ENCODE results near the gene VGLL4. TPM values are rescaled to one million over a fixed set of nuclear protein-coding genes. Genes with fewer than 3 reads are reported as not detected.

Gene VGLL4
- total RNA-seq, 4 donors from 2014 or later, result 66.8 to 86.5 (median 75.9) TPM

DNA sequence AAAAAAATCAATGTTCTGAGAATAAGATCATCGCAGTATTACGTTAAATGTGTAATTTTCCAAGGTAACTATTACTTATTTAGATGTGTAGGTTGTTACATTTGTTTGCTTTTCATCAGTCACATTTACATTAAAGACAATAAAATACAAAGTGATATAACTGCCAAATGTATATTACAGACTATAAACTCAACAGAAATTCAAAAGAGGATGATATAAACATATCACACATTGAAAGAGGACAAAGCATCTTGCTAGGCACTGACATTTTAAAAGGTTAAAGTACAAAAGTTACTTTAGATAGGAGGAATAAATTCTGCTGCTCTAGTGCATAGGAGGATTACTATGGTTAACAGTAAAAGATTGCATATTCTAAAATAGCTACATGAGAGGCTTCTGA is 16.1 kb downstream of the VGLL4 start:
- no peaks in the 10 kb centered on the region for H3K9me3 ChIP-seq
- 66% methylated on average over 2 of the region's 2 CpGs for WGBS
- H3K4me1 ChIP-seq, result peaks cover 49% of the 10 kb centered on the region
- DNase-seq (ENCODE audit: low spot score in 2 of 2), result no peak
- H3K36me3 ChIP-seq, result no peaks in the 10 kb centered on the region
- H3K27me3 ChIP-seq, result no peaks in the 10 kb centered on the region
- no peak overlapping the region for H3K27ac ChIP-seq
- TF ChIP-seq POLR2AphosphoS5 (IDR thresholded peaks at IDR 0.05), result no peak
- TF ChIP-seq, protein P1, sequence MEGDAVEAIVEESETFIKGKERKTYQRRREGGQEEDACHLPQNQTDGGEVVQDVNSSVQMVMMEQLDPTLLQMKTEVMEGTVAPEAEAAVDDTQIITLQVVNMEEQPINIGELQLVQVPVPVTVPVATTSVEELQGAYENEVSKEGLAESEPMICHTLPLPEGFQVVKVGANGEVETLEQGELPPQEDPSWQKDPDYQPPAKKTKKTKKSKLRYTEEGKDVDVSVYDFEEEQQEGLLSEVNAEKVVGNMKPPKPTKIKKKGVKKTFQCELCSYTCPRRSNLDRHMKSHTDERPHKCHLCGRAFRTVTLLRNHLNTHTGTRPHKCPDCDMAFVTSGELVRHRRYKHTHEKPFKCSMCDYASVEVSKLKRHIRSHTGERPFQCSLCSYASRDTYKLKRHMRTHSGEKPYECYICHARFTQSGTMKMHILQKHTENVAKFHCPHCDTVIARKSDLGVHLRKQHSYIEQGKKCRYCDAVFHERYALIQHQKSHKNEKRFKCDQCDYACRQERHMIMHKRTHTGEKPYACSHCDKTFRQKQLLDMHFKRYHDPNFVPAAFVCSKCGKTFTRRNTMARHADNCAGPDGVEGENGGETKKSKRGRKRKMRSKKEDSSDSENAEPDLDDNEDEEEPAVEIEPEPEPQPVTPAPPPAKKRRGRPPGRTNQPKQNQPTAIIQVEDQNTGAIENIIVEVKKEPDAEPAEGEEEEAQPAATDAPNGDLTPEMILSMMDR (IDR thresholded peaks at IDR 0.05), result no peak
- no peak for TF ChIP-seq EP300 (IDR thresholded peaks at IDR 0.05)
- no peak for TF ChIP-seq POLR2A (IDR thresholded peaks at IDR 0.05)
- H3K4me3 ChIP-seq, result no peak overlapping the region

DNA sequence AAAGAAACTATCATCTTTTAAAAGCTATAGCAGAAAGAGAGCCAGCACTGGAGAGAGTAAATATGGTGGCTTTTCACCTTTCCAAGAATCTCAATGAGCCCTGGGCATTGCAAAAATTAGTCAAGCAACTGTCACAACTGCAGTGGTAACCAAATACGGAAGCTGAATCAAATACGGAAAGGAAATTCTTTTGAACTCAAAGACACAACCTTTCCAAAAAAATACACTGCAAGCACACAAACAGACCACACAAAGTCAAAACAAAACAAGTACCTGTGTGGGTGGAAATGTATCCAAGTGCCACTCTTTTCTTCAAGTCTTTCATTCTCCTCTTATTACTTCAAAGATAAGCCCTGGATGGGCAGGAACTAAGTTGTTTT is 17.6 kb downstream of the VGLL4 start:
- Histone ChIP-seq H3K27me3 (no peaks in the 10 kb centered on the region), H3K4me1 (peaks cover 40% of the 10 kb centered on the region), H3K4me3 (no peak overlapping the region), H3K27ac (no peak overlapping the region), H3K36me3 (no peaks in the 10 kb centered on the region), H3K9me3 (no peaks in the 10 kb centered on the region)
- TF ChIP-seq EP300 (IDR thresholded peaks at IDR 0.05) (no peak), POLR2A (IDR thresholded peaks at IDR 0.05) (no peak), POLR2AphosphoS5 (IDR thresholded peaks at IDR 0.05) (no peak)
- TF ChIP-seq, protein P1 (IDR thresholded peaks at IDR 0.05), result no peak
- no peak for DNase-seq (ENCODE audit: low spot score in 2 of 2)
- 54% methylated on average over 2 of the region's 2 CpGs for WGBS

DNA sequence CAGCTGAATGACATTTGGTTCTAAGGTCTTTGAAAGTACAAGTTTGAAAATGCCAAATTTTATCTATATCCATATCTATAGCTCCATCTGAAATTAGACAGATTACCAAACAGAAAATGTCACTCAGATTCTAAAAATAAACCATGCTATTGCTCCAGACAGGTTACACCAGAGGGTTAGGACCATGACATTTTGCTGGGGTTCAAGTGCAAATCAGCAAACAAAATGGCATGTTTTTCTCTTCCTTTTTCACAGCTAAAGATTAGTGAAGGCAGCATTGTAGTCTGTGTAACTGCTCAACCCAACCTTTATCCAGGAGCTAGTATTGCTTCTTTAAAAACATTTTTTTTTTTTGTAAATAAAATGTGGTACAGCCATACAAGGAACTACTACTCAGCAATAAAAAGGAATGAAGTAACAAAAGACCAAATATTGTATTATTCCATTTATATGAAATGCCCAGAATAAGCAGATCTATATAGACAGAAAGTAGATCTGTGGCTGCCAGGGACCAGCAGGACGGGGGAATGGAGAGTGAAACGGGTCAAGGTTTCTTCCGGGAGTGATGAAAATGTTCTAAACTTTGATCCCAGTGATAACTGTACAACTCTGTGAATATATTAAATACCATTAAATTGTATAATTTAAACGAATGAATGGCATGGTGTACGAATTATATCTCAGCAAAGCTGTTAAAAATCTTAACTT is 18.2 kb downstream of the VGLL4 start:
- DNase-seq (ENCODE audit: low spot score in 2 of 2), result no peak
- H3K4me1 ChIP-seq, result peaks cover 44% of the 10 kb centered on the region
- H3K27me3 ChIP-seq, result no peaks in the 10 kb centered on the region
- 88% methylated on average over 5 of the region's 5 CpGs for WGBS
- no peak for TF ChIP-seq POLR2A (IDR thresholded peaks at IDR 0.05)
- TF ChIP-seq, protein P1 (IDR thresholded peaks at IDR 0.05), result no peak
- no peak for TF ChIP-seq POLR2AphosphoS5 (IDR thresholded peaks at IDR 0.05)
- TF ChIP-seq EP300 (IDR thresholded peaks at IDR 0.05), result no peak
- no peaks in the 10 kb centered on the region for H3K36me3 ChIP-seq
- H3K4me3 ChIP-seq, result no peak overlapping the region
- no peak overlapping the region for H3K27ac ChIP-seq
- H3K9me3 ChIP-seq, result no peaks in the 10 kb centered on the region

DNA sequence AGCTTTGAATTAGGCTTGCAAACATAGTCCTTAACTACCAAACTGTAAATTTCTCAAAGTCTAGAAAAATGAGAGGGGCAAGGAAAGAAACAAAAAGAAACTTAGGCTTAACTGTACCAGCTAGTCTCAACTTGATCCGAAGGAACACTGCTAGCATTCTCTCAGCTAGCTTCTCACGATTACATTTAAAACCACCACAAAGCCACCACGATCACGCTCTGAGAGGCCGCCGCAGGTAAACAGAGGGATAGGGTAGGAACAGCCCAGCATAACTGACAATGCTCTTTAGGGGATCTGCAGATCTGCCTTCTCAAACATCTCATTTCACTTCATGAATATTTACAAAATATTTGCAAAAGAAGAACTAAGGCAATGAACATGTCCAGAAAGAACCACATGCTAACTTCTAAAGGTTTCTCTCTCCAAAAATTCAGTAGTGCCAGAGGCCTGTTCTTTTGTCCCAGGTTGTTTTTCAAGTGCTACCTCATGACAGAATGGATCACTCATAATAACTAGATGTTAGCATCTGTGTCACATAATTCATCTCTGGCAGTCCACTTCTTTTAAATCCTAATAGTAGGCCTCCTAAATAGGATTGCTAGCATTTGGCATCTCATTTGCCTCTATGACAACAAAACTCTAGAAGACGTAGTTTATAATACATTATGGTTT is 18.9 kb downstream of the VGLL4 start:
- Histone ChIP-seq H3K9me3 (no peaks in the 10 kb centered on the region), H3K27me3 (no peaks in the 10 kb centered on the region), H3K4me3 (no peak overlapping the region), H3K27ac (peak overlapping the region; percentile 51), H3K4me1 (peaks cover 51% of the 10 kb centered on the region), H3K36me3 (no peaks in the 10 kb centered on the region)
- 76% methylated on average over 7 of the region's 7 CpGs for WGBS
- DNase-seq (ENCODE audit: low spot score in 2 of 2), result no peak
- TF ChIP-seq POLR2AphosphoS5 (IDR thresholded peaks at IDR 0.05) (no peak), EP300 (IDR thresholded peaks at IDR 0.05) (no peak)

DNA sequence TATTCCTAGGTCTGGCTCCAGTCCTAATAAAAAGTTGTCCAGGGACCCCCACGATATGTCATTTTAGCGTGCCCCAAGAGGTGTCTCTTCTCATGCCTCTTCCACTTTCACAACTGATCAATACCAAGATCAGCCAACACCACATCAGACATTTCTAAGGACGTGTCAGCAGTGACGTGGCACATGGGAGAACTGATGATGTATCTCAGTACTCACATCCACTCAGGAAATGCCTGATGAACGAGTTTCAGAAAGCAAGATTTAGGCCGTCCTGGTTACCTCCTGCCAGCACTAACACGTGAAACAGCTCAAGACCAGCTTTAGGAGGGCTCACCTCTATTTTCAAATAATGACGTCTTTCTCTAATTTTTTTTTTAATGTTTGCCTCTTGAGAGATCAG is 19.6 kb downstream of the VGLL4 start:
- Histone ChIP-seq H3K4me3 (no peak overlapping the region), H3K4me1 (peaks cover 57% of the 10 kb centered on the region), H3K9me3 (no peaks in the 10 kb centered on the region), H3K27ac (peak overlapping the region; percentile 51), H3K36me3 (no peaks in the 10 kb centered on the region), H3K27me3 (no peaks in the 10 kb centered on the region)
- DNase-seq (ENCODE audit: low spot score in 2 of 2), result no peak
- 74% methylated on average over 8 of the region's 8 CpGs for WGBS
- TF ChIP-seq POLR2AphosphoS5 (IDR thresholded peaks at IDR 0.05) (no peak), EP300 (IDR thresholded peaks at IDR 0.05) (no peak), POLR2A (IDR thresholded peaks at IDR 0.05) (no peak)
- TF ChIP-seq, protein P1 (IDR thresholded peaks at IDR 0.05), result no peak
